Measurements from ENCODE around the gene MBD3L2B.

MBD3L2B gene

DNA sequence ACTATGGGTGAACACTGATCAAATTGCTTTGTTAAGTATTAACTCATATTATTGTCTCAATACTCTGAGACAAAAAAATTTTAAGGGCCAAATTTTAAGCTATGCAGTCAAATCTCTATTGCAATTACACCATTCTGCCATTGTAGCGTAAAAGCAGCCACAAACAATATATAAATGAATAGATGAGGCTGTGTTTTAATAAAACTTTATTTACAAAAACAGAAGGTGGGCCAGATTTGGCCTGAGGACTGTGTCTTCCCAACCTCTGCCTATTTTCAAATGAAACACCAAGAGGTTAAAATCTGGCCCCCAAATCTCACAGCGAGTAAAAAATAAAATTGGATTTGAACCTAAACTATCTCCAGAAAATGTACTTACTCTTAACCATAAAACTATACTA lies 51.7 kb downstream of the MBD3L2B start:
- DNase-seq (ENCODE audit: extremely low read depth, low read depth): no peak
- TF ChIP-seq, protein P1, sequence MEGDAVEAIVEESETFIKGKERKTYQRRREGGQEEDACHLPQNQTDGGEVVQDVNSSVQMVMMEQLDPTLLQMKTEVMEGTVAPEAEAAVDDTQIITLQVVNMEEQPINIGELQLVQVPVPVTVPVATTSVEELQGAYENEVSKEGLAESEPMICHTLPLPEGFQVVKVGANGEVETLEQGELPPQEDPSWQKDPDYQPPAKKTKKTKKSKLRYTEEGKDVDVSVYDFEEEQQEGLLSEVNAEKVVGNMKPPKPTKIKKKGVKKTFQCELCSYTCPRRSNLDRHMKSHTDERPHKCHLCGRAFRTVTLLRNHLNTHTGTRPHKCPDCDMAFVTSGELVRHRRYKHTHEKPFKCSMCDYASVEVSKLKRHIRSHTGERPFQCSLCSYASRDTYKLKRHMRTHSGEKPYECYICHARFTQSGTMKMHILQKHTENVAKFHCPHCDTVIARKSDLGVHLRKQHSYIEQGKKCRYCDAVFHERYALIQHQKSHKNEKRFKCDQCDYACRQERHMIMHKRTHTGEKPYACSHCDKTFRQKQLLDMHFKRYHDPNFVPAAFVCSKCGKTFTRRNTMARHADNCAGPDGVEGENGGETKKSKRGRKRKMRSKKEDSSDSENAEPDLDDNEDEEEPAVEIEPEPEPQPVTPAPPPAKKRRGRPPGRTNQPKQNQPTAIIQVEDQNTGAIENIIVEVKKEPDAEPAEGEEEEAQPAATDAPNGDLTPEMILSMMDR (IDR thresholded peaks at IDR 0.05; ENCODE audit: low read depth, low read length, missing control alignments): no peak
- H3K4me3 ChIP-seq (replicated peaks; ENCODE audit: low read depth, low read length): no peak overlapping the region
